Heart left ventricle (tissue), 13 donors: ENCODE results near the gene HTR3B.

Source experiments
- CTCF ChIP-seq, 12 donors: fragments of 200-600 bp; sonication (generic) in 4 of 12; IDR thresholded peaks; one replicate each; pipeline versions ENCODE4 v1.5.0 to v1.8.0; 2018 to 2022; ENCODE audit warnings: antibody characterized with exemption in 12 of 12, mild to moderate bottlenecking in 5 of 12
- POLR2A ChIP-seq, 2 donors: fragments of 450-650 bp; IDR thresholded peaks; one replicate each; pipeline ENCODE4 v1.6.1; 2017; ENCODE audit warnings: antibody characterized with exemption in 2 of 2, mild to moderate bottlenecking in 2 of 2, moderate library complexity in 2 of 2
- donor health status: ischemic (EF 13 %, LVEDD 7.1; RV severe dilation, severe dysfunction).
- donor health status: DM: no; HTN: yes; CAD: no.
- donor health status: DM: no; HTN: no; CAD: no.
- donor health status: ischemic (EF 25% LVEDD 6.9; RV normal size, moderate dysfunction).
- donor health status: ischemic (EF 25% LVEDD 5.7; RV mildly dilated, moderate dysfunction).
- donor health status: ischemic (EF 35%, LVEDD 5.7; RV mildly dilated, moderate dysfunction).
- donor health status: nonischemic (EF 11% LVEDD 7.7; RV severe dilation, severe dysfunction).
- donor health status: DM: yes; HTN: yes; CAD: no.
- donor health status: PGD.
- donor health status: ischemic (EF 29% LVEDD 5.4; RV normal size, mild dysfunction).
- donor health status: nonischemic (EF 23%, LVEDD 6.1; RV moderate dilation, normal function).

GRCh38 chr11:113982306-113982705 is 77.7 kb downstream of the HTR3B start:
- TF ChIP-seq CTCF (IDR thresholded peaks at IDR 0.05) (no peak), POLR2A (IDR thresholded peaks at IDR 0.05) (no peak)
